Measurements from ENCODE around the gene SLC4A1. TPM values are rescaled to one million over a fixed set of nuclear protein-coding genes. Genes with fewer than 3 reads are reported as not detected.

The SLC4A1 gene
- polyA plus RNA-seq, 4 donors, result 1.3 TPM; not detected in 3

GRCh38 chr17:44219616-44220212 lies 48.2 kb downstream of the SLC4A1 start, which contains the start of gene UBTF:
UBTF (minus strand) TSS chr17:44219675; CDS start chr17:44218229, 1,446 bp downstream.
- FAIRE-seq, result no peak
- H3K9me3 ChIP-seq (ENCODE audit: control insufficient read depth in 2 of 2, insufficient read depth in 1 of 2, low read depth in 1 of 2, low read length in 1 of 2), result no peaks in the 10 kb centered on the region
- peak within 1 kb of the TSS; percentile 86 to 95 (median 88) for H3K4me3 ChIP-seq (ENCODE audit: low read depth in 1 of 3, low read length in 3 of 3)
- H3K4me1 ChIP-seq (ENCODE audit: control insufficient read depth in 3 of 3, insufficient read depth in 2 of 3, low read depth in 1 of 3, low read length in 2 of 3), result peaks cover 7 to 29% (median 13%) of the 10 kb centered on the region in 3 donors
- 0% methylated on average over 16 to 75 of the region's 76 CpGs for WGBS, 3 donors
- peak within 1 kb of the TSS; percentile 93 to 98 (median 98) for H3K27ac ChIP-seq (ENCODE audit: low read depth in 1 of 3, low read length in 2 of 3)
- H3K27me3 ChIP-seq (ENCODE audit: control insufficient read depth in 3 of 3, insufficient read depth in 3 of 3, low read length in 3 of 3), result no peaks in the 10 kb centered on the region
- peak; percentile 51 to 85 for DNase-seq
- H3K36me3 ChIP-seq (ENCODE audit: control insufficient read depth in 3 of 3, insufficient read depth in 2 of 3, low read depth in 1 of 3, low read length in 3 of 3), result peaks cover 0 to 33% (median 11%) of the 10 kb centered on the region in 3 donors

GRCh38 chr17:44219108-44219615 lies 48.8 kb downstream of the SLC4A1 start:
- 0 to 1% (median 0%) methylated on average over 6 to 73 of the region's 73 CpGs for WGBS, 3 donors
- H3K27ac ChIP-seq (ENCODE audit: low read depth in 1 of 3, low read length in 2 of 3), result peak overlapping the region; percentile 93 to 98 (median 95)
- peaks cover 0 to 38% (median 15%) of the 10 kb centered on the region in 3 donors for H3K36me3 ChIP-seq (ENCODE audit: control insufficient read depth in 3 of 3, insufficient read depth in 2 of 3, low read depth in 1 of 3, low read length in 3 of 3)
- DNase-seq (peak; percentile 60 to 86), FAIRE-seq (no peak)
- H3K4me1 ChIP-seq (ENCODE audit: control insufficient read depth in 3 of 3, insufficient read depth in 2 of 3, low read depth in 1 of 3, low read length in 2 of 3), result peaks cover 7 to 29% (median 13%) of the 10 kb centered on the region in 3 donors
- no peaks in the 10 kb centered on the region for H3K27me3 ChIP-seq (ENCODE audit: control insufficient read depth in 3 of 3, insufficient read depth in 3 of 3, low read length in 3 of 3)
- no peaks in the 10 kb centered on the region for H3K9me3 ChIP-seq (ENCODE audit: control insufficient read depth in 2 of 2, insufficient read depth in 1 of 2, low read depth in 1 of 2, low read length in 1 of 2)
- H3K4me3 ChIP-seq (ENCODE audit: low read depth in 1 of 3, low read length in 3 of 3), result peak overlapping the region; percentile 33 to 95 (median 88)

- FAIRE-seq (no peak), DNase-seq (peak; percentile 93 to 95)
- peak overlapping the region; percentile 68 to 95 (median 88) for H3K4me3 ChIP-seq (ENCODE audit: low read depth in 1 of 3, low read length in 3 of 3)
- peak overlapping the region; percentile 93 to 98 (median 95) for H3K27ac ChIP-seq (ENCODE audit: low read depth in 1 of 3, low read length in 2 of 3)
- H3K27me3 ChIP-seq (ENCODE audit: control insufficient read depth in 3 of 3, insufficient read depth in 3 of 3, low read length in 3 of 3), result no peaks in the 10 kb centered on the region
- peaks cover 7 to 25% (median 12%) of the 10 kb centered on the region in 3 donors for H3K4me1 ChIP-seq (ENCODE audit: control insufficient read depth in 3 of 3, insufficient read depth in 2 of 3, low read depth in 1 of 3, low read length in 2 of 3)
- H3K9me3 ChIP-seq (ENCODE audit: control insufficient read depth in 2 of 2, insufficient read depth in 1 of 2, low read depth in 1 of 2, low read length in 1 of 2), result no peaks in the 10 kb centered on the region
- H3K36me3 ChIP-seq (ENCODE audit: control insufficient read depth in 3 of 3, insufficient read depth in 2 of 3, low read depth in 1 of 3, low read length in 3 of 3), result peaks cover 0 to 45% (median 15%) of the 10 kb centered on the region in 3 donors
- 0 to 1% (median 1%) methylated on average over 22 to 86 of the region's 89 CpGs for WGBS, 3 donors
Measured at GRCh38 chr17:44218344-44219107, 49.4 kb downstream of the SLC4A1 start.

GRCh38 chr17:44217738-44218343 lies 50.1 kb downstream of the SLC4A1 start:
- H3K27ac ChIP-seq (ENCODE audit: low read depth in 1 of 3, low read length in 2 of 3), result peak overlapping the region in 2 of 3 donors; percentile 76 to 78
- H3K27me3 ChIP-seq (ENCODE audit: control insufficient read depth in 3 of 3, insufficient read depth in 3 of 3, low read length in 3 of 3), result no peaks in the 10 kb centered on the region
- 4 to 5% (median 4%) methylated on average over 10 of the region's 10 CpGs for WGBS, 3 donors
- DNase-seq, result no peak
- no peaks in the 10 kb centered on the region for H3K9me3 ChIP-seq (ENCODE audit: control insufficient read depth in 2 of 2, insufficient read depth in 1 of 2, low read depth in 1 of 2, low read length in 1 of 2)
- peaks cover 0 to 52% (median 15%) of the 10 kb centered on the region in 3 donors for H3K36me3 ChIP-seq (ENCODE audit: control insufficient read depth in 3 of 3, insufficient read depth in 2 of 3, low read depth in 1 of 3, low read length in 3 of 3)
- FAIRE-seq, result no peak
- H3K4me1 ChIP-seq (ENCODE audit: control insufficient read depth in 3 of 3, insufficient read depth in 2 of 3, low read depth in 1 of 3, low read length in 2 of 3), result peaks cover 5 to 18% (median 10%) of the 10 kb centered on the region in 3 donors
- H3K4me3 ChIP-seq (ENCODE audit: low read depth in 1 of 3, low read length in 3 of 3), result peak overlapping the region; percentile 39 to 68 (median 48)

GRCh38 chr17:44216694-44217093 lies 51.2 kb downstream of the SLC4A1 start:
- no peak overlapping the region for H3K27ac ChIP-seq (ENCODE audit: low read depth in 1 of 3, low read length in 2 of 3)
- no peak for DNase-seq
- no peak overlapping the region for H3K4me3 ChIP-seq (ENCODE audit: low read depth in 1 of 3, low read length in 3 of 3)
- H3K9me3 ChIP-seq (ENCODE audit: control insufficient read depth in 2 of 2, insufficient read depth in 1 of 2, low read depth in 1 of 2, low read length in 1 of 2), result no peaks in the 10 kb centered on the region
- H3K36me3 ChIP-seq (ENCODE audit: control insufficient read depth in 3 of 3, insufficient read depth in 2 of 3, low read depth in 1 of 3, low read length in 3 of 3), result peaks cover 0 to 63% (median 15%) of the 10 kb centered on the region in 3 donors
- H3K27me3 ChIP-seq (ENCODE audit: control insufficient read depth in 3 of 3, insufficient read depth in 3 of 3, low read length in 3 of 3), result no peaks in the 10 kb centered on the region
- H3K4me1 ChIP-seq (ENCODE audit: control insufficient read depth in 3 of 3, insufficient read depth in 2 of 3, low read depth in 1 of 3, low read length in 2 of 3), result peaks cover 5 to 11% (median 10%) of the 10 kb centered on the region in 3 donors
- WGBS, 3 donors, result 60 to 75% (median 74%) methylated on average over 5 of the region's 5 CpGs
- FAIRE-seq, result no peak

GRCh38 chr17:44216173-44216572 lies 51.8 kb downstream of the SLC4A1 start:
- no peaks in the 10 kb centered on the region for H3K9me3 ChIP-seq (ENCODE audit: control insufficient read depth in 2 of 2, insufficient read depth in 1 of 2, low read depth in 1 of 2, low read length in 1 of 2)
- no peaks in the 10 kb centered on the region for H3K27me3 ChIP-seq (ENCODE audit: control insufficient read depth in 3 of 3, insufficient read depth in 3 of 3, low read length in 3 of 3)
- 60 to 87% (median 69%) methylated on average over 5 of the region's 5 CpGs for WGBS, 3 donors
- no peak overlapping the region for H3K27ac ChIP-seq (ENCODE audit: low read depth in 1 of 3, low read length in 2 of 3)
- DNase-seq (no peak), FAIRE-seq (no peak)
- peaks cover 0 to 68% (median 15%) of the 10 kb centered on the region in 3 donors for H3K36me3 ChIP-seq (ENCODE audit: control insufficient read depth in 3 of 3, insufficient read depth in 2 of 3, low read depth in 1 of 3, low read length in 3 of 3)
- H3K4me1 ChIP-seq (ENCODE audit: control insufficient read depth in 3 of 3, insufficient read depth in 2 of 3, low read depth in 1 of 3, low read length in 2 of 3), result peaks cover 5 to 11% (median 10%) of the 10 kb centered on the region in 3 donors
- H3K4me3 ChIP-seq (ENCODE audit: low read depth in 1 of 3, low read length in 3 of 3), result no peak overlapping the region

GRCh38 chr17:44214896-44215295 lies 53.0 kb downstream of the SLC4A1 start:
- Histone ChIP-seq H3K9me3 (ENCODE audit: control insufficient read depth in 2 of 2, insufficient read depth in 1 of 2, low read depth in 1 of 2, low read length in 1 of 2) (no peaks in the 10 kb centered on the region), H3K4me3 (ENCODE audit: low read depth in 1 of 3, low read length in 3 of 3) (no peak overlapping the region), H3K36me3 (ENCODE audit: control insufficient read depth in 3 of 3, insufficient read depth in 2 of 3, low read depth in 1 of 3, low read length in 3 of 3) (peaks cover 0 to 79% (median 15%) of the 10 kb centered on the region in 3 donors), H3K4me1 (ENCODE audit: control insufficient read depth in 3 of 3, insufficient read depth in 2 of 3, low read depth in 1 of 3, low read length in 2 of 3) (peaks cover 5 to 19% (median 10%) of the 10 kb centered on the region in 3 donors), H3K27me3 (ENCODE audit: control insufficient read depth in 3 of 3, insufficient read depth in 3 of 3, low read length in 3 of 3) (no peaks in the 10 kb centered on the region), H3K27ac (ENCODE audit: low read depth in 1 of 3, low read length in 2 of 3) (no peak overlapping the region)
- no peak for DNase-seq
- no peak for FAIRE-seq
- 88 to 89% (median 89%) methylated on average over 6 of the region's 6 CpGs for WGBS, 3 donors

- Histone ChIP-seq H3K27ac (ENCODE audit: low read depth in 1 of 3, low read length in 2 of 3) (no peak overlapping the region), H3K36me3 (ENCODE audit: control insufficient read depth in 3 of 3, insufficient read depth in 2 of 3, low read depth in 1 of 3, low read length in 3 of 3) (peaks cover 5 to 86% (median 19%) of the 10 kb centered on the region in 3 donors), H3K4me3 (ENCODE audit: low read depth in 1 of 3, low read length in 3 of 3) (no peak overlapping the region), H3K4me1 (ENCODE audit: control insufficient read depth in 3 of 3, insufficient read depth in 2 of 3, low read depth in 1 of 3, low read length in 2 of 3) (peaks cover 5 to 19% (median 10%) of the 10 kb centered on the region in 3 donors), H3K27me3 (ENCODE audit: control insufficient read depth in 3 of 3, insufficient read depth in 3 of 3, low read length in 3 of 3) (no peaks in the 10 kb centered on the region), H3K9me3 (ENCODE audit: control insufficient read depth in 2 of 2, insufficient read depth in 1 of 2, low read depth in 1 of 2, low read length in 1 of 2) (no peaks in the 10 kb centered on the region)
- WGBS, 3 donors, result 94 to 100% (median 100%) methylated on average over 1 of the region's 1 CpG
- FAIRE-seq (no peak), DNase-seq (no peak)
Measured at GRCh38 chr17:44214230-44214494, 53.8 kb downstream of the SLC4A1 start.
